Smooth muscle cell of the brain vasculature (primary cell): Measurements from ENCODE around the gene PRDM15.

Experiments
- DNase-seq: peaks from one replicate; pipeline ENCODE4 v3.0.0-alpha.2; 2012; ENCODE audit warnings: low read depth, low spot score

PRDM15 gene

GRCh38 chr21:41887667-41888066 lies 8.5 kb upstream of the PRDM15 start:
- DNase-seq, result no peak

GRCh38 chr21:41886328-41886727 lies 7.2 kb upstream of the PRDM15 start:
- DNase-seq, result no peak

GRCh38 chr21:41885341-41886024 lies 6.3 kb upstream of the PRDM15 start:
- no peak for DNase-seq

DNA sequence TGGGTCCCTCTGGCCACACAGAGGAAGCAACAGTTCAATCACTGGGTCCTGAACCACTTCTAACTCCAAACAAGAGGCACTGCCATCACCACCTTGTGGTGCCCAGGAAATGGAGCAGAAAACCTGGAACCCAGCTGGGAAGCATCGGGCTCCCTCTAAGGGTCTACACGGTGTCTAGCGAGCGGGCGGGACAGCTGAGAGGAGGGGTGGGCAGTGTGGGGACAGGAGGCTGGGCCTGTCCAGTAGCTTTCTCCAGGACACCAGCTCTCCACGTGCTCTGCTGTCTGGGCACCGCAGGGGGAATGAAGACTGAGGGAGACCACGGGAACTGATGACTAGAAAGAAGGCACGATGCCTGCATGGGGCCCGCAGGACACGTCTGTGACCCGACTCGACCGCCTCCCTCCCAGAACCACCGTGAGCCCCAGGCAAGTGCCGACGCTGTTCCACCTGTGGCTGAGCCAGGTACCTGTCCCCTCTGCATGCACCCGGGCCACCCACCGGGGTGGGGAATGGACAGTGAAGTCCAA lies 5.4 kb upstream of the PRDM15 start:
- no peak for DNase-seq

GRCh38 chr21:41883582-41883981 lies 4.4 kb upstream of the PRDM15 start:
- no peak for DNase-seq

- DNase-seq, result no peak
Measured at GRCh38 chr21:41881051-41881450, 1.9 kb upstream of the PRDM15 start.

DNA sequence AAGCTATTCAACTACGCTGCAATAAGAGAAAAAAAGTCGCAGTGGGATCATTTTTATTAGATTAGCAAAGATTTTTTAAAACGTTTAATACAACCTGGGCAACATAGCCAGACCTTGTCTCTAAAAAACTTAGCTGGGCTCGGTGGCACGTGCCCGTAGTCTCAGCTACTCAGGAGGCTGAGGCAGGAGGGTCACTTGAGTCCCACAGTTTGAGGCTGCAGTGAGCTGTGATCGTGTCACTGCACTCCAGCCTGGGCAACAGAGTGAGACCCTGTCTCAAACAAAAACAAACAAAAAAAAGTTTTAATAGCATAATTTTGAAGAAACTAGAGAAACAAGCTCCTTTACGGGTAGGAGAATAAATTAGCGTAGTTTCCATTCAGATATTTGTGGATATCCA lies 1.0 kb upstream of the PRDM15 start:
- DNase-seq, result no peak

GRCh38 chr21:41878831-41879189 lies 334 bp downstream of the PRDM15 start:
- no peak for DNase-seq

DNA sequence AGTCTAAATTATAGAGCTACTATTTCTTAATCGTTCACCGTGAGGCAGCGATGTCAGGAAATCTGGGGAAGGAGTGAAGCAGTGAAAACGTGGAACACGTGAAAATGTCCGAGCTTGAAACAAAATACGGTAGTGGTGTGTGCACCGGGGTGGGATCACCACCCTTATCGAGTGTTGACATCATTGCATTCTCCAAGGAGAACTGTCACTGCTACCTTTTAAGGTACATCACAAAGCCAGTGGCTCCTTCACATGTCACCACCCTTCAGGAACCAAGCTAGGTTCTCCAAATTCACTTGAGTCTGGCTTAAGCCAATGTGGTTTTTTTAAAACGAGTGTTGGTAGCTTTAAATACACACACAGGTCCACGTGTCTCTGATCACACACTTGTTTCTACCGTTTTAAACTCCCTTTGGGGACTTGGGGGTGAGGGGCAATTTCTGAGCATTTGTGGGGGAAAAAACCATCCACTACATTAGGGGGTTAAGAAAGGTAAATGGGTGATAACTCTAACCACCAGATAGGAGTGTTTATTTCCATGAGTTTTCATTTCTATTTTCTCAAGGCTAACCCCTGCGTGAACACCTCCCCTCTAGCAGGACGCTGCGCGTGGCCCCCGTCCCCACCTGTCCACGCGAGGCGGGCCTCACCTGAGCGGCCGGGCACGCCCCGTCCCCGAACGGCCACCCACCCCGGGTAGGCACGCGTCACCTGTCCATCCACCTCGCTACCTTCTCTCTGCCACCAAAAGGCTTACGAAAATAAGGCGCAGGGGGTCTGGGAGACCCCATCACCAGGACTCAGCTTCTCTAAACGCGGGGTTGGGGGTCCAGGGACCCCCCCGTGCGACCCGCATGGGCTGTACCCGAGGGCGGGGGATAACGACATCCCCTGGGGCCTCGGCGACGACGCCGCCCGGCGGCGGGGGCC lies 978 bp downstream of the PRDM15 start:
- no peak for DNase-seq

DNA sequence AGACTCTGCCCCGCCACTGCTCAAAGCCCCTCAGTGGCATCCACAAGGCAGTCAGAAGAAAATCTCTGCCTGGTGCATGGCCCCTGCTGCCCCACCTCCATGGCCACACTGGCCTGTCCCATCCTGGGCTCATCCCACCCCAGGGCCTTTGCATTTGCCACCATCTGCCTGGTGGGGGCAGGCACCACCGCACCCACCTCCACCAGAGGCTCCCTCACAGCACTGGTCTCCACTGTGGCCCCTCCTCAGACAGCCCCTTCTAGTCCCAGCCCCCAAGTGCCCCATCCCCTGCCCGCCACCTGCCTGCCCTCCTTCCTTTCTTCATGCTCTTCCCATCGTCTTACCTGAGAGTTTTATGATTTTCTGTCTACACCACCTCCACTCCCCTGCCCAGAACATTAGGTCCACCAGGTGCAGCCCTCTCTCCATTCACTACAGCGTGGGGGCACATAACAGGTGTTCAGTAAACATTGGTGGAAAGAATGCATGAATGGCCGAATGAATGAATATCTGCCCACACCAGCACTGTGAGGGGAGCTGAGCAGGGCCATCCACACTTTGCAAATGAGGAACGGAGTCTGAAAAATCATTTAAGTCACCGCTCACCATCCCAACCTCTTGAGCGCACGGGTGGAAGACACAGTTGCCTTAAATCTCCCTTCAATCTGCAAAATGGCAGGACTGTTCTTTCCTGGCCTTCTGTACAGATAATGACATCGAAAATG lies 2.1 kb downstream of the PRDM15 start:
- DNase-seq, result no peak

DNA sequence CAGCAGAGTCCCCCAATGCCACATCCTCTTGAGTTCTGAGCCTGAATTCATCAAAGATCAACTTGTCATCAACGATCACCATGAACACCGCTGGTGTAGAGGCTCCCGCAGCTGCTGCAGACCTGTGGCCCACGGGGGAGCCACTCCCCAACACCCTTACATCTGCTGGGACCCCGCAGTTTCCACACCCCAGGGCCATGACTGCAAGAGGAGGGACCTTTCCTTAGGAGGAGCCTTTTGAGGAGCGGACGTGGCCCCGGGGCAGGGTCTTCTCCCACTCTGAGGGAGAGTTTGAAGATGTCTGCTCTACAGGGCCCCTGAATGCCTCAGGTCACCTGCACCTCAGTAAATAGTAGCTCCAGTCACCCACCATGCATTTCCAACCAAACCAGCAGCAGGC lies 2.7 kb downstream of the PRDM15 start:
- no peak for DNase-seq

- no peak for DNase-seq
Measured at GRCh38 chr21:41875086-41875485, 4.1 kb downstream of the PRDM15 start.

DNA sequence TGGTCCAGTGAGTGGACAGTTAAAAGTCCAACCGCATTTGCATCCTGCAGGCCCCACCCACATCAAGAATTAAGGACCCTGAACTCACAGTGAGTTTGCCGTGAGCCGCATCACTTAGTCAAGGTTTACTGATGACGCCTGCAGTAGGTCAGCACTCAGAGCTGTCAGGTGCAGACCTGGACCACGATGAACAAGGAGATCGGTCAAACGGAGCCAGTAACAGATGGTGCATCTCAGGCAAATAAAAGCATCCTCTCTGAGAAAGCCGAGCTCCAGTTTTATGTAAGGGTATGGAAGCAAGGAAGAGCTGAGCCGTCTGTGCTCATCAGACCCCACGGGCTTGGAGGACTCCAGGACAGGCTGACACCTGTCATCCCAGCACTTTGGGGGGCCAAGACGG lies 4.5 kb downstream of the PRDM15 start:
- no peak for DNase-seq

DNA sequence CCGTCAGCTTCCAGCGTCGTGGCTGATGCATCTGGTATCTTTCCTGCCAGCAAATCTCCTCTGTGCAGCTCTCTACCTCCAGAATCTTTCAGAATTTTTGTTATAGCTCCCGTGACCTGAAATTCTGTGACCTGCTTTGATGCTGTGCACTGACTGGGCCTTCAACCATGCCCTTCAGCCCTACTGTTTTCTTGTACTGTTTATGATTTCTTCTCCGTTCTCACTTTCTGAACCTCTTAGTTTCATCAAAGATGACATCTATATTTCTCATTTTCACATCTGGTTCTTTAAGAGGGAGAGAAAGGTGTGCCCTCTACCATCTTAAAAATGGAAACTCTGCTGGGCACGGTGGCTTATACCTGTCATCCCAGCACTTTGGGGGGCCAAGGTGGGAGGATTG lies 5.7 kb downstream of the PRDM15 start:
- DNase-seq, result no peak

- DNase-seq, result no peak
Measured at GRCh38 chr21:41873005-41873404, 6.1 kb downstream of the PRDM15 start.

- DNase-seq, result no peak
Measured at GRCh38 chr21:41871293-41872030, 7.7 kb downstream of the PRDM15 start.

DNA sequence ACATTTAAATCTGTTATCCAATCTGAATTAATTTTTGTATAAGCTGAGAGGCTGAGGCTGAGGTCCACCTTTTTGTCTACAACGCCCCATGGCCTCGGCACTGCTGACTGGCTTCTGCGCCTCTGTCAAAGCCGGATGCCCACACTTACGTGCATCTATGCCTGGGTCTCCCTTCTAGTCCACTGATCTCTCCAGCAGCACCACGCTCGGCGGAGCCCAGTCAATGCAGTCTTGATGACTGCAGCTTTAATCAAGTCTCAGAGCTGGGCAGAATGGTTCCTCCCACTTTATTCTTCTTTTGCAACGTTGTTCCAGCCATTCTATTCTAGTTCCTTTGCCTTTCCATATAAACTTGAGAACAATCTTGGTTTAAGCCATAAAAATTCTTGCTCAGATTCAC lies 9.4 kb downstream of the PRDM15 start:
- DNase-seq, result no peak

DNA sequence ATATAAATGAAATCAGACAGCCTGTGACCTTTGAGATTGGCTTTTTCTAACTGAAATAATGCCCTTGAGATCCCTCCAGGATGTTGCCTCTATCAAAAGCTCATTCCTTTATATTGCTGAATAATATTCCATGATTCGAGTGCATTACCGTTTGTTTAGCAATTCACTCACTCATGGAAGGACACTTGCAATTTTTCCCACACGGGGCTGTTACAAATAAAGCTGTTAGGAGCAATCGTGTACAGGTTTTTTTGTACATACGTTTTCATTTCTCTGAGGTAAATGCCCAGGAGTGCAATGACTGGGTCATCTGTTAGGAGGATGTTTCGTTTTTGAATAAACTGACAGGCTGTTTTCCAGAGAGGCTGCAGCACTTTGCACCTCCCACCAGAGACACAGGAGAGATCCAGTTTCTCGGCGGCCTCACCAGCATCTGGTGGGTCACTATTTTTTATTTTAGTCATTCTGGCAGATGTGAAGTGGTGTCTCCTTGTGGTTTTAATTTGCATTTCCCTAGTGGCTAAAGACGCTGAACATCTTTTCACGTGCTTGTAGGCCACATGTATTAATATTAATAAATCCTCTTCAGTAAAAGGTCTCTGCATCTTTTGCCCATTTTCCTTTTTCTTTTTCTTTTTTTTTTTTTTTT lies 11.0 kb downstream of the PRDM15 start:
- DNase-seq, result no peak

GRCh38 chr21:41867313-41867712 lies 11.8 kb downstream of the PRDM15 start:
- no peak for DNase-seq

GRCh38 chr21:41866274-41866809 lies 12.8 kb downstream of the PRDM15 start:
- no peak for DNase-seq
